Neural cell (in vitro differentiated cells): ENCODE measurements around the gene PDIA3. TPM values are rescaled to one million over a fixed set of nuclear protein-coding genes. Genes with fewer than 3 reads are reported as not detected.
A peak's percentile ranks its signal among the peaks of the same experiment; 100 is the strongest.
"Not testable (repeated sequence)": the region's sequence is repeated elsewhere in the genome, so short reads cannot be mapped to it uniquely, and the experiment has no call there.

Experiments
- H2AFZ ChIP-seq: fragments of 200-600, 300-800 bp; sonication (generic), shearing (Covaris generic); 2 replicates; pipeline ENCODE4 v1.6.0; 2014; ENCODE audit warnings: low read depth, mild to moderate bottlenecking, antibody characterized with exemption, low read length, moderate library complexity
- H3F3A ChIP-seq: fragments of 200-600 bp; shearing (Covaris generic); 2 replicates; pipeline ENCODE4 v1.6.1; 2016; ENCODE audit warnings: mild to moderate bottlenecking, moderate library complexity, mixed read lengths, antibody characterized with exemption, low read length; ENCODE audit not compliant: insufficient read depth, poor library complexity, severe bottlenecking
- H3K27ac ChIP-seq: fragments of 200-600, 300-800 bp; sonication (generic), shearing (Covaris generic); 2 replicates; pipeline ENCODE4 v1.5.1; 2014; ENCODE audit warnings: mild to moderate bottlenecking, low read length, moderate library complexity
- H3K27me3 ChIP-seq: fragments of 300-800, 200-600 bp; sonication (generic), shearing (Covaris generic); 2 replicates; pipeline ENCODE4 v1.6.0; 2014; ENCODE audit warnings: mild to moderate bottlenecking, low read depth, low read length, moderate library complexity; ENCODE audit not compliant: insufficient read depth
- H3K36me3 ChIP-seq: fragments of 300-800, 200-600 bp; sonication (generic), shearing (Covaris generic); 2 replicates; pipeline ENCODE4 v1.5.1; 2014; ENCODE audit warnings: mild to moderate bottlenecking, antibody characterized with exemption, low read length, moderate library complexity; ENCODE audit not compliant: insufficient read depth
- H3K4me2 ChIP-seq: fragments of 300-800, 200-600 bp; sonication (generic), shearing (Covaris generic); 2 replicates; pipeline ENCODE4 v1.6.0; 2014; ENCODE audit warnings: mild to moderate bottlenecking, low read length
- H3K4me3 ChIP-seq: fragments of 300-800, 200-600 bp; sonication (generic), shearing (Covaris generic); 2 replicates; pipeline ENCODE4 v1.5.1; 2014; ENCODE audit warnings: mild to moderate bottlenecking, low read length, moderate library complexity
- H3K79me2 ChIP-seq: fragments of 200-600 bp; shearing (Covaris generic); replicated peaks from 2 replicates; pipeline ENCODE4 v1.6.0; 2014; ENCODE audit warnings: mild to moderate bottlenecking, low read length, moderate library complexity; ENCODE audit not compliant: insufficient read depth
- H3K9ac ChIP-seq: fragments of 300-800, 200-600 bp; sonication (generic), shearing (Covaris generic); 2 replicates; pipeline ENCODE4 v1.6.1; 2016; ENCODE audit warnings: mild to moderate bottlenecking, low read length, mixed read lengths
- H3K9me2 ChIP-seq: fragments of 200-600 bp; shearing (Covaris generic); 2 replicates; pipeline ENCODE4 v1.6.1; 2016; ENCODE audit warnings: mild to moderate bottlenecking, low read length, mixed read lengths; ENCODE audit not compliant: insufficient read depth
- H3K9me3 ChIP-seq: fragments of 200-600, 300-800 bp; sonication (generic), shearing (Covaris generic); 2 replicates; pipeline ENCODE4 v1.6.1; 2016; ENCODE audit warnings: mild to moderate bottlenecking, mixed run types, low read length, moderate library complexity, mixed read lengths
- H4K20me1 ChIP-seq: fragments of 200-600 bp; shearing (Covaris generic); 2 replicates; pipeline ENCODE4 v1.6.1; 2016; ENCODE audit warnings: mild to moderate bottlenecking, mixed run types; ENCODE audit not compliant: insufficient read depth
- CTCF ChIP-seq: fragments of 450-650 bp; IDR thresholded peaks from 2 replicates; pipeline ENCODE4 v1.5.1; 2014; ENCODE audit warnings: antibody characterized with exemption, mild to moderate bottlenecking, moderate library complexity; ENCODE audit not compliant: poor library complexity, severe bottlenecking
- EP300 ChIP-seq: fragments of 450-650 bp; conservative IDR thresholded peaks from 2 replicates; pipeline ENCODE4 v1.6.1; 2014; ENCODE audit warnings: antibody characterized with exemption, mild to moderate bottlenecking, moderate library complexity; ENCODE audit not compliant: poor library complexity, severe bottlenecking
- EZH2 ChIP-seq: fragments of 200-600, 300-800 bp; shearing (Covaris generic), sonication (generic); IDR thresholded peaks from 2 replicates; pipeline ENCODE4 v1.6.1; 2014; ENCODE audit warnings: antibody characterized with exemption, low read length, borderline replicate concordance, mild to moderate bottlenecking; ENCODE audit not compliant: insufficient read depth, poor library complexity, severe bottlenecking
- MXI1 ChIP-seq: fragments of 450-650 bp; conservative IDR thresholded peaks from 2 replicates; pipeline ENCODE4 v1.6.1; 2014; ENCODE audit warnings: antibody characterized with exemption, mild to moderate bottlenecking; ENCODE audit not compliant: poor library complexity, severe bottlenecking
- POLR2AphosphoS5 ChIP-seq: IDR thresholded peaks from 2 replicates; pipeline ENCODE4 v1.6.1; 2012
- RAD21 ChIP-seq: fragments of 450-650 bp; conservative IDR thresholded peaks from 2 replicates; pipeline ENCODE4 v1.6.1; 2014; ENCODE audit warnings: antibody characterized with exemption, mild to moderate bottlenecking, moderate library complexity
- REST ChIP-seq: IDR thresholded peaks from 2 replicates; pipeline ENCODE4 v1.6.1; 2012; ENCODE audit warnings: borderline replicate concordance
- SMC3 ChIP-seq: fragments of 450-650 bp; conservative IDR thresholded peaks from 2 replicates; pipeline ENCODE4 v1.6.1; 2014; ENCODE audit warnings: antibody characterized with exemption, mild to moderate bottlenecking, moderate library complexity; ENCODE audit not compliant: poor library complexity
- TAF1 ChIP-seq: IDR thresholded peaks from 2 replicates; pipeline ENCODE4 v1.6.1; 2012; ENCODE audit warnings: low read depth
- polyA minus RNA-seq: library from RNA; depleted of rRNA, polyadenylated mRNA; stranded (reverse); fragments of >200 nt; gene quantifications from 2 replicates; pipeline ENCODE4 v1.2.3, GENCODE V29; 2014
- polyA plus RNA-seq: library from polyadenylated mRNA; depleted of rRNA; stranded (reverse); fragments of >200 nt; gene quantifications from 2 replicates; pipeline ENCODE4 v1.2.3, GENCODE V29; 2014

PDIA3 gene
- polyA plus RNA-seq (133 and 136 TPM in 2 replicates), polyA minus RNA-seq (65.7 and 81.3 TPM in 2 replicates)

GRCh38 chr15:43746245-43746902, at the start of gene PDIA3:
PDIA3 (plus strand) TSS chr15:43746438; CDS start chr15:43746540, 102 bp downstream.
- not testable (repeated sequence) for H3K9me3 ChIP-seq, H3F3A ChIP-seq, H3K27me3 ChIP-seq, H4K20me1 ChIP-seq, H3K36me3 ChIP-seq, H3K9me2 ChIP-seq
- Histone ChIP-seq H3K9ac (peak within 1 kb of the TSS; percentile 85), H2AFZ (peak within 1 kb of the TSS; percentile 71), H3K79me2 (peaks cover 31% of the 10 kb centered on the region), H3K4me3 (peak within 1 kb of the TSS; percentile 74), H3K4me2 (peak within 1 kb of the TSS; percentile 94), H3K27ac (peak within 1 kb of the TSS; percentile 86)
- peak; percentile 60 for TF ChIP-seq CTCF
- TF ChIP-seq REST, result peak; percentile 63
- TF ChIP-seq TAF1, result peak; percentile 61
- peak; percentile 73 for TF ChIP-seq MXI1
- peak; percentile 85 for TF ChIP-seq POLR2AphosphoS5

- Histone ChIP-seq H3K27me3 (no peaks in the 10 kb centered on the region), H3K9me2 (no peaks in the 10 kb centered on the region), H3K79me2 (no peaks in the 10 kb centered on the region), H4K20me1 (no peaks in the 10 kb centered on the region), H3F3A (no peaks in the 10 kb centered on the region), H3K9ac (no peak overlapping the region), H3K36me3 (no peaks in the 10 kb centered on the region), H3K4me3 (no peak overlapping the region), H3K27ac (no peak overlapping the region), H2AFZ (no peak overlapping the region), H3K4me2 (no peak overlapping the region), H3K9me3 (no peaks in the 10 kb centered on the region)
- TF ChIP-seq SMC3 (no peak), TAF1 (no peak), REST (no peak), MXI1 (no peak), POLR2AphosphoS5 (no peak), EP300 (no peak), CTCF (no peak), RAD21 (no peak), EZH2 (no peak)
Measured at GRCh38 chr15:43702174-43702573, 44.1 kb upstream of the PDIA3 start.
